HCT116 (cell line): ENCODE data around the gene MMP12. TPM values are rescaled to one million over a fixed set of nuclear protein-coding genes. Genes with fewer than 3 reads are reported as not detected.

Source experiments
- ATAC-seq: fragments of 200-7000 bp; cut with Tn5 transposase; 2 replicates; pipeline ENCODE4 v1.9.1; 2020; ENCODE audit warnings: mild to moderate bottlenecking, moderate library complexity
- BruUV-seq: library from RNA; stranded (reverse); fragments of 400-500 nt; replicated peaks from 2 replicates; lab custom pipeline; 2021; lab: Mats Ljungman, UMichigan
- CTCF ChIA-PET: fragments of 300-600 bp; sonication (Branson Sonifier 250); formaldehyde crosslinking; loops from one replicate; lab custom pipeline; 2021; ENCODE audit warnings: antibody characterized with exemption; lab: Charles Lee
- POLR2A ChIA-PET: fragments of 300-600, 350-600 bp; sonication (Branson Sonifier 250); formaldehyde crosslinking; loops from one replicate; lab custom pipeline; 2021; ENCODE audit warnings: antibody characterized with exemption; lab: Charles Lee
- RAD21 ChIA-PET, 2 experiments: fragments of 300-600 bp; sonication (Branson Sonifier 250); formaldehyde crosslinking; loops; one replicate each; lab custom pipeline; 2023; ENCODE audit warnings: low total read pairs in 2 of 2; ENCODE audit not compliant: uncharacterized antibody in 2 of 2, unreplicated experiment in 2 of 2, low non-redundant PET in 1 of 2; lab: Charles Lee
- DNase-seq: peaks from one replicate; pipeline ENCODE4 v3.0.0-alpha.2; 2010; ENCODE audit warnings: low read depth, low spot score
- H2AFZ ChIP-seq: fragments of 200-600 bp; shearing (Covaris generic), sonication (generic); 2 replicates; pipeline ENCODE4 v1.6.1; 2017; ENCODE audit warnings: low read depth, mixed run types, mixed read lengths, antibody characterized with exemption, low read length; ENCODE audit not compliant: poor library complexity, severe bottlenecking
- H3K27ac ChIP-seq: 2 replicates; pipeline ENCODE4 v1.5.1; 2012; ENCODE audit warnings: low read depth, low read length
- H3K27me3 ChIP-seq: fragments of 200-600 bp; sonication (generic); 2 replicates; pipeline ENCODE4 v1.6.1; 2016; ENCODE audit warnings: mixed run types, low read length, mixed read lengths; ENCODE audit not compliant: insufficient read depth
- H3K36me3 ChIP-seq, 2 experiments: fragments of 200-500 bp in 1 of 2; fragments of 200-600 bp in 1 of 2; sonication (Bioruptor generic) in 1 of 2; sonication (generic) in 1 of 2; 2 replicates each; pipeline versions ENCODE4 v1.5.1 to v1.6.1; 2014 to 2016; ENCODE audit warnings: low read length in 2 of 2, inconsistent platforms in 1 of 2, mixed read lengths in 1 of 2, mixed run types in 1 of 2; ENCODE audit not compliant: insufficient read depth in 2 of 2, control insufficient read depth in 1 of 2
- H3K4me1 ChIP-seq, 2 experiments: fragments of 200-600 bp in 1 of 2; sonication (generic) in 1 of 2; 2 replicates each; pipeline versions ENCODE4 v1.5.1 to v1.6.1; 2012 to 2017; ENCODE audit warnings: low read length in 2 of 2, inconsistent platforms in 1 of 2, mild to moderate bottlenecking in 1 of 2, mixed read lengths in 1 of 2, mixed run types in 1 of 2, moderate library complexity in 1 of 2; ENCODE audit not compliant: insufficient read depth in 2 of 2, control insufficient read depth in 1 of 2
- H3K4me2 ChIP-seq: fragments of 200-600 bp; sonication (generic); 2 replicates; pipeline ENCODE4 v1.6.1; 2017; ENCODE audit warnings: mixed run types, low read length, mixed read lengths
- H3K4me3 ChIP-seq, 2 experiments: fragments of 200-600 bp in 1 of 2; sonication (generic) in 1 of 2; replicated peaks in 1 of 2; 2 replicates each; pipeline ENCODE4 v1.5.1; 2011 to 2016; ENCODE audit warnings: low read length in 2 of 2, control low read depth in 1 of 2, low read depth in 1 of 2, mild to moderate bottlenecking in 1 of 2, mixed read lengths in 1 of 2, mixed run types in 1 of 2
- H3K79me2 ChIP-seq: fragments of 200-600 bp; sonication (generic); 2 replicates; pipeline ENCODE4 v1.6.1; 2017; ENCODE audit warnings: mild to moderate bottlenecking, mixed run types, low read length, moderate library complexity, mixed read lengths; ENCODE audit not compliant: insufficient read depth
- H3K9ac ChIP-seq: fragments of 200-600 bp; sonication (generic); 2 replicates; pipeline ENCODE4 v1.6.1; 2016; ENCODE audit warnings: low read length, mixed read lengths
- H3K9me2 ChIP-seq: fragments of 200-600 bp; sonication (generic), shearing (Covaris generic); 2 replicates; pipeline ENCODE4 v1.6.1; 2017; ENCODE audit warnings: mixed run types, mild to moderate bottlenecking, moderate library complexity; ENCODE audit not compliant: insufficient read depth
- H3K9me3 ChIP-seq, 2 experiments: fragments of 200-500 bp in 1 of 2; fragments of 200-600 bp in 1 of 2; sonication (Bioruptor generic) in 1 of 2; sonication (generic) in 1 of 2; 2 replicates each; pipeline ENCODE4 v1.6.1; 2014 to 2017; ENCODE audit warnings: low read length in 2 of 2, mixed read lengths in 2 of 2, inconsistent platforms in 1 of 2, low read depth in 1 of 2, mild to moderate bottlenecking in 1 of 2, mixed run types in 1 of 2, moderate library complexity in 1 of 2; ENCODE audit not compliant: control insufficient read depth in 1 of 2, insufficient read depth in 1 of 2
- H4K20me1 ChIP-seq: fragments of 200-600 bp; sonication (generic), shearing (Covaris generic); 2 replicates; pipeline ENCODE4 v1.6.1; 2017; ENCODE audit warnings: mixed run types, mild to moderate bottlenecking, moderate library complexity; ENCODE audit not compliant: insufficient read depth
- CEBPB ChIP-seq: IDR thresholded peaks from 2 replicates; pipeline ENCODE4 v1.6.1; 2012; ENCODE audit warnings: low read depth
- EGR1 ChIP-seq: IDR thresholded peaks from 2 replicates; pipeline ENCODE4 v1.6.1; 2012; ENCODE audit warnings: low read depth
- ELF1 ChIP-seq: IDR thresholded peaks from 2 replicates; pipeline ENCODE4 v1.6.1; 2012; ENCODE audit warnings: low read depth, borderline replicate concordance
- EZH2 ChIP-seq: fragments of 200-600 bp; sonication (generic); IDR thresholded peaks from 2 replicates; pipeline ENCODE4 v1.6.1; 2017; ENCODE audit warnings: antibody characterized with exemption, mixed run types
- EZH2phosphoT487 ChIP-seq: fragments of 200-600 bp; IDR thresholded peaks from 2 replicates; pipeline ENCODE4 v1.6.1; 2018; ENCODE audit warnings: antibody characterized with exemption, borderline replicate concordance
- FOSL1 ChIP-seq: IDR thresholded peaks from 2 replicates; pipeline ENCODE4 v1.6.1; 2012; ENCODE audit warnings: low read depth
- POLR2A ChIP-seq: IDR thresholded peaks from 2 replicates; pipeline ENCODE4 v1.7.0; 2011; ENCODE audit warnings: borderline replicate concordance; ENCODE audit not compliant: insufficient read depth, insufficient read length; ENCODE audit errors: extremely low read depth
- SIN3A ChIP-seq: IDR thresholded peaks from 2 replicates; pipeline ENCODE4 v1.6.1; 2012; ENCODE audit warnings: low read depth
- SRF ChIP-seq: IDR thresholded peaks from 2 replicates; pipeline ENCODE4 v1.6.1; 2012; ENCODE audit warnings: low read depth
- intact Hi-C: fragments of 100-400 bp; cut with micrococcal nuclease; formaldehyde crosslinking; loops from 2 replicates; pipeline ENCODE4 v1.10.0; 2022
- total RNA-seq: library from RNA; stranded (reverse); gene quantifications from one replicate; pipeline ENCODE4 v1.2.1, GENCODE V29; 2021; ENCODE audit not compliant: unreplicated experiment
- TF ChIP-seq, protein P1 (sequence below), 3 experiments: fragments of 200-600 bp in 1 of 3; sonication (generic) in 1 of 3; IDR thresholded peaks in 2 of 3; conservative IDR thresholded peaks in 1 of 3; 2 replicates each; pipeline ENCODE4 v1.5.1; 2012 to 2017; ENCODE audit warnings: low read depth in 2 of 3, low read length in 2 of 3, antibody characterized with exemption in 1 of 3, borderline replicate concordance in 1 of 3, control low read depth in 1 of 3, mild to moderate bottlenecking in 1 of 3, mixed read lengths in 1 of 3, mixed run types in 1 of 3, moderate library complexity in 1 of 3; ENCODE audit not compliant: insufficient read depth in 1 of 3
- TF ChIP-seq, protein P2 (sequence below): IDR thresholded peaks from 2 replicates; pipeline ENCODE4 v1.6.1; 2012

Gene MMP12
- total RNA-seq, 1 experiment from 2014 or later = not detected

DNA sequence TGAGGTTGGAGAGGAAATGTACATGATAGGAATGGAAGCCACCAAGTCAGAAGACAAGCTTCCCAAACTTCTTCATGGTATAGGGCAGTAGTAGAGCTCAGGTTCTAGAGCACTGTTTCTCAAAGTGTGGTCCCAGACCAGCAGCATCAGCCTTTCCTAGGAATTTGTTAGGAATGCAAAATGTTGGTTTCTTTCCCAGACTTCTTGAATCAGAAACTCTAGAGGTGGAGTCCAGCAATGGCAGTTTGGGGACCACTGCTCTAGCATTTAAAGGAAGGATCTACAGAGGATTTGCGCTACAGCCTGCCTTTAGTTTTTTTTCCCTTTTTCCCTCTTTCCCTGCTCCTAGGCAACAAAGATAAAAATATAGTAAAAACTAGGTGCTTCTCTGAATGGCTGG, 17.0 kb upstream of the MMP12 start:
- Histone ChIP-seq H3K4me1 (no peaks in the 10 kb centered on the region), H3K9me2 (no peaks in the 10 kb centered on the region), H3K79me2 (no peaks in the 10 kb centered on the region), H4K20me1 (no peaks in the 10 kb centered on the region), H3K9me3 (no peaks in the 10 kb centered on the region), H3K27ac (no peak overlapping the region), H2AFZ (no peak overlapping the region), H3K4me3 (no peak overlapping the region), H3K4me2 (no peak overlapping the region), H3K9ac (no peak overlapping the region), H3K27me3 (peaks cover 2% of the 10 kb centered on the region; the same call in 1 of the 2 replicates), H3K36me3 (no peaks in the 10 kb centered on the region)
- TF ChIP-seq EZH2phosphoT487 = no peak
- TF ChIP-seq EGR1 = no peak
- TF ChIP-seq, protein P1, sequence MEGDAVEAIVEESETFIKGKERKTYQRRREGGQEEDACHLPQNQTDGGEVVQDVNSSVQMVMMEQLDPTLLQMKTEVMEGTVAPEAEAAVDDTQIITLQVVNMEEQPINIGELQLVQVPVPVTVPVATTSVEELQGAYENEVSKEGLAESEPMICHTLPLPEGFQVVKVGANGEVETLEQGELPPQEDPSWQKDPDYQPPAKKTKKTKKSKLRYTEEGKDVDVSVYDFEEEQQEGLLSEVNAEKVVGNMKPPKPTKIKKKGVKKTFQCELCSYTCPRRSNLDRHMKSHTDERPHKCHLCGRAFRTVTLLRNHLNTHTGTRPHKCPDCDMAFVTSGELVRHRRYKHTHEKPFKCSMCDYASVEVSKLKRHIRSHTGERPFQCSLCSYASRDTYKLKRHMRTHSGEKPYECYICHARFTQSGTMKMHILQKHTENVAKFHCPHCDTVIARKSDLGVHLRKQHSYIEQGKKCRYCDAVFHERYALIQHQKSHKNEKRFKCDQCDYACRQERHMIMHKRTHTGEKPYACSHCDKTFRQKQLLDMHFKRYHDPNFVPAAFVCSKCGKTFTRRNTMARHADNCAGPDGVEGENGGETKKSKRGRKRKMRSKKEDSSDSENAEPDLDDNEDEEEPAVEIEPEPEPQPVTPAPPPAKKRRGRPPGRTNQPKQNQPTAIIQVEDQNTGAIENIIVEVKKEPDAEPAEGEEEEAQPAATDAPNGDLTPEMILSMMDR (IDR thresholded peaks at IDR 0.05 in 2 of 3, conservative IDR thresholded peaks at IDR 0.05 in 1 of 3; ENCODE audit: borderline replicate concordance in 1 of 3, insufficient read depth in 1 of 3, low read depth in 2 of 3, low read length in 2 of 3) = no peak
- no peak for TF ChIP-seq EZH2
- no peak for TF ChIP-seq FOSL1
- CTCF ChIA-PET = no interaction called here
- ATAC-seq (no peak), DNase-seq (no peak)
- POLR2A ChIA-PET = no interaction called here
- intact Hi-C loops = no loop called here
- BruUV-seq = no TSS peak
- RAD21 ChIA-PET = no interaction called here

DNA sequence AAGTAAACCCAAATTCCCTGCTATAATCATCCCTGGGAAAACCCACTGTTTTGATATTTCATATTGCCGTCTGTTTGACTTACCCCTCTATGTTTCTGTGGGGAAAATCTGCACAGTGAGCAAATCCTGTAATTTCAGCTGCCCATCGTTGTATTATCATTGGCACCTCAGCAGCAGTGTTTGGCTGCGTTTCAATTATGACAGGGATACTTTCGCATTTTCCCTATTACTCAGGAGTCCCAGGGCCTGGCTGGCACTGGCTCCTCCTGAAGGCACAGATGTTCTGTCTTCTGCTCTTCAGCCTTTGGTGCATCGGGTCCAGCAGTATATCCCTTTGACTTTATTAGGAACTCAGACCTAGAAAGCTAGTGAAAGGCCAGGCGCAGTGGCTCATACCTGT, 12.2 kb upstream of the MMP12 start:
- Histone ChIP-seq H3K27ac (no peak overlapping the region), H3K9ac (no peak overlapping the region), H3K79me2 (no peaks in the 10 kb centered on the region), H3K9me3 (no peaks in the 10 kb centered on the region), H4K20me1 (no peaks in the 10 kb centered on the region), H3K4me3 (no peak overlapping the region), H2AFZ (no peak overlapping the region), H3K4me2 (no peak overlapping the region), H3K36me3 (no peaks in the 10 kb centered on the region), H3K9me2 (no peaks in the 10 kb centered on the region), H3K27me3 (peaks cover 2% of the 10 kb centered on the region; the same call in 1 of the 2 replicates), H3K4me1 (no peaks in the 10 kb centered on the region)
- DNase-seq = no peak
- TF ChIP-seq SRF = no peak
- TF ChIP-seq SIN3A = no peak
- no peak for TF ChIP-seq POLR2A
- TF ChIP-seq, protein P2, sequence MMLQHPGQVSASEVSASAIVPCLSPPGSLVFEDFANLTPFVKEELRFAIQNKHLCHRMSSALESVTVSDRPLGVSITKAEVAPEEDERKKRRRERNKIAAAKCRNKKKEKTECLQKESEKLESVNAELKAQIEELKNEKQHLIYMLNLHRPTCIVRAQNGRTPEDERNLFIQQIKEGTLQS = no peak
- no peak for TF ChIP-seq CEBPB
- TF ChIP-seq ELF1 = no peak
- TF ChIP-seq, protein P1 (IDR thresholded peaks at IDR 0.05 in 2 of 3, conservative IDR thresholded peaks at IDR 0.05 in 1 of 3; ENCODE audit: borderline replicate concordance in 1 of 3, insufficient read depth in 1 of 3, low read depth in 2 of 3, low read length in 2 of 3) = no peak
- no peak for ATAC-seq
- intact Hi-C loops = no loop called here
- no TSS peak for BruUV-seq
- RAD21 ChIA-PET = no interaction called here
- POLR2A ChIA-PET = no interaction called here
- CTCF ChIA-PET = interaction anchor here (1.4 kb wide), 1 partner anchor 28 kb away, joined by 4 read pairs; no protein-coding TSS in a partner anchor
